Measurements from ENCODE around the gene NHLH2.

NHLH2 gene

GRCh38 chr1:115837341-115837739, 3.6 kb downstream of the NHLH2 start:
- Histone ChIP-seq H3K9me3 (ENCODE audit: control insufficient read depth, low read length) (peaks cover 2% of the 10 kb centered on the region), H3K27me3 (replicated peaks; ENCODE audit: control insufficient read depth, insufficient read depth, low read length) (peaks cover 65% of the 10 kb centered on the region), H3K4me3 (ENCODE audit: low read length) (no peak overlapping the region), H3K9ac (ENCODE audit: low read length) (no peak overlapping the region), H3K4me1 (ENCODE audit: control insufficient read depth, insufficient read depth, low read length) (no peaks in the 10 kb centered on the region), H3K36me3 (ENCODE audit: control insufficient read depth, insufficient read depth, low read length, severe bottlenecking) (no peaks in the 10 kb centered on the region)
- DNase-seq (ENCODE audit: low read depth), result no peak

- DNase-seq (ENCODE audit: low read depth), result no peak
- H3K4me1 ChIP-seq (ENCODE audit: control insufficient read depth, insufficient read depth, low read length), result peaks cover 3% of the 10 kb centered on the region
- H3K9me3 ChIP-seq (ENCODE audit: control insufficient read depth, low read length), result no peaks in the 10 kb centered on the region
- no peak overlapping the region for H3K9ac ChIP-seq (ENCODE audit: low read length)
- H3K27me3 ChIP-seq (replicated peaks; ENCODE audit: control insufficient read depth, insufficient read depth, low read length), result peaks cover 31% of the 10 kb centered on the region
- no peaks in the 10 kb centered on the region for H3K36me3 ChIP-seq (ENCODE audit: control insufficient read depth, insufficient read depth, low read length, severe bottlenecking)
- no peak overlapping the region for H3K4me3 ChIP-seq (ENCODE audit: low read length)
Measured at GRCh38 chr1:115833856-115834255, 7.1 kb downstream of the NHLH2 start.

- Histone ChIP-seq H3K4me1 (ENCODE audit: control insufficient read depth, insufficient read depth, low read length) (peaks cover 9% of the 10 kb centered on the region), H3K36me3 (ENCODE audit: control insufficient read depth, insufficient read depth, low read length, severe bottlenecking) (no peaks in the 10 kb centered on the region), H3K27me3 (replicated peaks; ENCODE audit: control insufficient read depth, insufficient read depth, low read length) (peaks cover 19% of the 10 kb centered on the region), H3K4me3 (ENCODE audit: low read length) (no peak overlapping the region), H3K9ac (ENCODE audit: low read length) (no peak overlapping the region), H3K9me3 (ENCODE audit: control insufficient read depth, low read length) (no peaks in the 10 kb centered on the region)
- no peak for DNase-seq (ENCODE audit: low read depth)
Measured at GRCh38 chr1:115832651-115833050, 8.3 kb downstream of the NHLH2 start.

GRCh38 chr1:115830963-115831362, 10.0 kb downstream of the NHLH2 start:
- Histone ChIP-seq H3K9ac (ENCODE audit: low read length) (no peak overlapping the region), H3K36me3 (ENCODE audit: control insufficient read depth, insufficient read depth, low read length, severe bottlenecking) (no peaks in the 10 kb centered on the region), H3K4me3 (ENCODE audit: low read length) (no peak overlapping the region), H3K9me3 (ENCODE audit: control insufficient read depth, low read length) (no peaks in the 10 kb centered on the region), H3K27me3 (replicated peaks; ENCODE audit: control insufficient read depth, insufficient read depth, low read length) (peaks cover 15% of the 10 kb centered on the region), H3K4me1 (ENCODE audit: control insufficient read depth, insufficient read depth, low read length) (peaks cover 9% of the 10 kb centered on the region)
- DNase-seq (ENCODE audit: low read depth), result no peak

GRCh38 chr1:115829947-115830346, 11.0 kb downstream of the NHLH2 start:
- peaks cover 6% of the 10 kb centered on the region for H3K27me3 ChIP-seq (replicated peaks; ENCODE audit: control insufficient read depth, insufficient read depth, low read length)
- DNase-seq (ENCODE audit: low read depth), result no peak
- H3K9me3 ChIP-seq (ENCODE audit: control insufficient read depth, low read length), result no peaks in the 10 kb centered on the region
- H3K36me3 ChIP-seq (ENCODE audit: control insufficient read depth, insufficient read depth, low read length, severe bottlenecking), result no peaks in the 10 kb centered on the region
- H3K9ac ChIP-seq (ENCODE audit: low read length), result no peak overlapping the region
- H3K4me1 ChIP-seq (ENCODE audit: control insufficient read depth, insufficient read depth, low read length), result peaks cover 9% of the 10 kb centered on the region
- no peak overlapping the region for H3K4me3 ChIP-seq (ENCODE audit: low read length)

GRCh38 chr1:115829023-115829674, 11.8 kb downstream of the NHLH2 start:
- Histone ChIP-seq H3K9ac (ENCODE audit: low read length) (no peak overlapping the region), H3K27me3 (replicated peaks; ENCODE audit: control insufficient read depth, insufficient read depth, low read length) (peaks cover 6% of the 10 kb centered on the region), H3K4me3 (ENCODE audit: low read length) (peak overlapping the region; percentile 61), H3K4me1 (ENCODE audit: control insufficient read depth, insufficient read depth, low read length) (peaks cover 9% of the 10 kb centered on the region), H3K9me3 (ENCODE audit: control insufficient read depth, low read length) (no peaks in the 10 kb centered on the region), H3K36me3 (ENCODE audit: control insufficient read depth, insufficient read depth, low read length, severe bottlenecking) (no peaks in the 10 kb centered on the region)
- DNase-seq (ENCODE audit: low read depth), result peak; percentile 84

GRCh38 chr1:115828101-115829022, 12.6 kb downstream of the NHLH2 start:
- Histone ChIP-seq H3K27me3 (replicated peaks; ENCODE audit: control insufficient read depth, insufficient read depth, low read length) (peaks cover 4% of the 10 kb centered on the region), H3K36me3 (ENCODE audit: control insufficient read depth, insufficient read depth, low read length, severe bottlenecking) (no peaks in the 10 kb centered on the region), H3K9me3 (ENCODE audit: control insufficient read depth, low read length) (peaks cover under 1% of the 10 kb centered on the region), H3K4me3 (ENCODE audit: low read length) (peak overlapping the region; percentile 71), H3K4me1 (ENCODE audit: control insufficient read depth, insufficient read depth, low read length) (peaks cover 9% of the 10 kb centered on the region), H3K9ac (ENCODE audit: low read length) (peak overlapping the region; percentile 51)
- DNase-seq (ENCODE audit: low read depth), result peak; percentile 25

GRCh38 chr1:115827452-115828044, 13.4 kb downstream of the NHLH2 start:
- H3K27me3 ChIP-seq (replicated peaks; ENCODE audit: control insufficient read depth, insufficient read depth, low read length), result no peaks in the 10 kb centered on the region
- H3K9ac ChIP-seq (ENCODE audit: low read length), result no peak overlapping the region
- H3K9me3 ChIP-seq (ENCODE audit: control insufficient read depth, low read length), result peaks cover 8% of the 10 kb centered on the region
- H3K4me1 ChIP-seq (ENCODE audit: control insufficient read depth, insufficient read depth, low read length), result peaks cover 9% of the 10 kb centered on the region
- no peaks in the 10 kb centered on the region for H3K36me3 ChIP-seq (ENCODE audit: control insufficient read depth, insufficient read depth, low read length, severe bottlenecking)
- no peak overlapping the region for H3K4me3 ChIP-seq (ENCODE audit: low read length)
- DNase-seq (ENCODE audit: low read depth), result no peak

- Histone ChIP-seq H3K36me3 (ENCODE audit: control insufficient read depth, insufficient read depth, low read length, severe bottlenecking) (no peaks in the 10 kb centered on the region), H3K27me3 (replicated peaks; ENCODE audit: control insufficient read depth, insufficient read depth, low read length) (no peaks in the 10 kb centered on the region), H3K9ac (ENCODE audit: low read length) (no peak overlapping the region), H3K4me3 (ENCODE audit: low read length) (no peak overlapping the region), H3K4me1 (ENCODE audit: control insufficient read depth, insufficient read depth, low read length) (peaks cover 9% of the 10 kb centered on the region), H3K9me3 (ENCODE audit: control insufficient read depth, low read length) (peaks cover 17% of the 10 kb centered on the region)
- no peak for DNase-seq (ENCODE audit: low read depth)
Measured at GRCh38 chr1:115826628-115827027, 14.3 kb downstream of the NHLH2 start.

GRCh38 chr1:115822117-115822516, 18.8 kb downstream of the NHLH2 start:
- Histone ChIP-seq H3K9me3 (ENCODE audit: control insufficient read depth, low read length) (peaks cover 19% of the 10 kb centered on the region), H3K4me1 (ENCODE audit: control insufficient read depth, insufficient read depth, low read length) (no peaks in the 10 kb centered on the region), H3K9ac (ENCODE audit: low read length) (no peak overlapping the region), H3K36me3 (ENCODE audit: control insufficient read depth, insufficient read depth, low read length, severe bottlenecking) (no peaks in the 10 kb centered on the region), H3K27me3 (replicated peaks; ENCODE audit: control insufficient read depth, insufficient read depth, low read length) (no peaks in the 10 kb centered on the region), H3K4me3 (ENCODE audit: low read length) (no peak overlapping the region)
- no peak for DNase-seq (ENCODE audit: low read depth)

GRCh38 chr1:115815694-115816093, 25.2 kb downstream of the NHLH2 start:
- H3K4me1 ChIP-seq (ENCODE audit: control insufficient read depth, insufficient read depth, low read length), result peaks cover 5% of the 10 kb centered on the region
- no peaks in the 10 kb centered on the region for H3K36me3 ChIP-seq (ENCODE audit: control insufficient read depth, insufficient read depth, low read length, severe bottlenecking)
- no peak overlapping the region for H3K9ac ChIP-seq (ENCODE audit: low read length)
- H3K9me3 ChIP-seq (ENCODE audit: control insufficient read depth, low read length), result peaks cover 3% of the 10 kb centered on the region
- DNase-seq (ENCODE audit: low read depth), result no peak
- no peak overlapping the region for H3K4me3 ChIP-seq (ENCODE audit: low read length)
- H3K27me3 ChIP-seq (replicated peaks; ENCODE audit: control insufficient read depth, insufficient read depth, low read length), result no peaks in the 10 kb centered on the region

Measured in adipocyte (in vitro differentiated cells).